Natural killer cell (primary cell): ENCODE measurements around the gene CBR4. TPM values are rescaled to one million over a fixed set of nuclear protein-coding genes. Genes with fewer than 3 reads are reported as not detected.

Source experiments
- ATAC-seq, 3 donors: fragments of 150-1000 bp in 2 of 3; fragments of 200-7000 bp in 1 of 3; cut with Tn5 transposase; 1 replicate in 1 of 3; 2 replicates in 2 of 3; pipeline ENCODE4 v1.10.0; 2021; ENCODE audit warnings: mild to moderate bottlenecking in 2 of 3, moderate library complexity in 2 of 3
- DNase-seq, 2 donors: peaks; one replicate each; pipeline versions ENCODE4 v3.0.0 to v3.0.0-alpha.2; 2013 to 2021; ENCODE audit warnings: mixed read lengths in 1 of 2
- H3K27ac ChIP-seq: one replicate; pipeline ENCODE4 v1.5.1; 2013; ENCODE audit warnings: mild to moderate bottlenecking, low read length
- H3K27me3 ChIP-seq: one replicate; pipeline ENCODE4 v1.6.1; 2013; ENCODE audit warnings: low read length; ENCODE audit not compliant: control insufficient read depth, insufficient read depth
- H3K36me3 ChIP-seq: one replicate; pipeline ENCODE4 v1.6.1; 2013; ENCODE audit warnings: low read length; ENCODE audit not compliant: control insufficient read depth, insufficient read depth
- H3K4me1 ChIP-seq: one replicate; pipeline ENCODE4 v1.6.1; 2013; ENCODE audit warnings: low read length; ENCODE audit not compliant: control insufficient read depth, insufficient read depth
- H3K4me3 ChIP-seq: one replicate; pipeline ENCODE4 v1.5.1; 2013; ENCODE audit warnings: low read length
- H3K9me3 ChIP-seq: one replicate; pipeline ENCODE4 v1.6.1; 2013; ENCODE audit warnings: low read length; ENCODE audit not compliant: control insufficient read depth, insufficient read depth
- H3K27ac Mint-ChIP-seq, 2 donors: one replicate each; pipeline ENCODE4 v1.8.0; 2022; ENCODE audit warnings: mild to moderate bottlenecking in 2 of 2, mixed read lengths in 2 of 2, moderate library complexity in 1 of 2
- H3K27me3 Mint-ChIP-seq, 2 donors: one replicate each; pipeline ENCODE4 v1.8.0; 2022; ENCODE audit warnings: low read depth in 2 of 2, mixed read lengths in 2 of 2
- H3K36me3 Mint-ChIP-seq: one replicate; pipeline ENCODE4 v1.8.0; 2022; ENCODE audit warnings: mixed read lengths
- H3K4me1 Mint-ChIP-seq, 2 donors: one replicate each; pipeline ENCODE4 v1.8.0; 2022; ENCODE audit warnings: mixed read lengths in 2 of 2
- H3K4me3 Mint-ChIP-seq: one replicate; pipeline ENCODE4 v1.8.0; 2022; ENCODE audit warnings: mild to moderate bottlenecking, moderate library complexity, mixed read lengths
- H3K9me3 Mint-ChIP-seq, 2 donors: one replicate each; pipeline ENCODE4 v1.8.0; 2022; ENCODE audit warnings: mixed read lengths in 2 of 2
- WGBS: methylation state at CpG from one replicate; pipeline ENCODE4 v1.1.7; 2013; ENCODE audit warnings: missing lambda C conversion rate; ENCODE audit not compliant: insufficient coverage; 5-methylcytosine and 5-hydroxymethylcytosine counted together
- intact Hi-C: fragments of 100-400 bp; cut with micrococcal nuclease; formaldehyde crosslinking; loops from one replicate; pipeline ENCODE4 v1.14.2; 2022
- total RNA-seq, 4 donors: library from RNA; stranded (reverse); fragments of 120-200 nt in 1 of 4; gene quantifications; one replicate each; pipeline versions ENCODE4 v1.2.3 to v1.2.4, GENCODE V29; 2013 to 2022
- TF ChIP-seq, protein P1 (sequence below): fragments of 200-600 bp; IDR thresholded peaks from one replicate; pipeline ENCODE4 v1.8.0; 2022; ENCODE audit warnings: antibody characterized with exemption

Gene CBR4
- total RNA-seq, 3 donors from 2014 or later (not counting 1 experiment from before 2014, with no cell fraction given), result 17.2 to 28.1 (median 20.3) TPM

DNA sequence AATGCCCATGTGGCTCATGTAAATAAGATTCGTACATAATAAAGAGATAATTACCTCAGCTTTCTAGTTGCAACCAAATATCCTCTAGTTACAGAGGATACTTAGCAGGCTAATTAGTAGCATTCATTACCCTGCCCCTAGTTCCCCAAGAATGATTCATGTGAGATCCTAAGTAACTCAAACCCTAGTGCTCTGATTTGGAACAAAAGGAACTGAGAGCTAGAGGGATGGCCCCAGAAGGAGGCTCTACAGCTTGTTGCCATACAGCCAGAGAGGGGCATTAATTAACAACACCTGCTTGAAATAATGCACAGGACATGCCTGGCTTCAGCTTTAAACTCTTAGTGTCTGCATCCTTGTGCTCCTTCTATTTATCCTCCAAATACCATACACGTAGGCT, 32.6 kb upstream of the CBR4 start:
- no peaks in the 10 kb centered on the region for H3K36me3 ChIP-seq
- no peak overlapping the region for H3K4me3 Mint-ChIP-seq
- ATAC-seq, result no peak
- no peaks in the 10 kb centered on the region for H3K4me1 Mint-ChIP-seq
- no peaks in the 10 kb centered on the region for H3K9me3 Mint-ChIP-seq
- no peaks in the 10 kb centered on the region for H3K27me3 ChIP-seq
- H3K4me1 ChIP-seq, result no peaks in the 10 kb centered on the region
- H3K27me3 Mint-ChIP-seq, result no peaks in the 10 kb centered on the region
- no peak for DNase-seq
- TF ChIP-seq, protein P1, sequence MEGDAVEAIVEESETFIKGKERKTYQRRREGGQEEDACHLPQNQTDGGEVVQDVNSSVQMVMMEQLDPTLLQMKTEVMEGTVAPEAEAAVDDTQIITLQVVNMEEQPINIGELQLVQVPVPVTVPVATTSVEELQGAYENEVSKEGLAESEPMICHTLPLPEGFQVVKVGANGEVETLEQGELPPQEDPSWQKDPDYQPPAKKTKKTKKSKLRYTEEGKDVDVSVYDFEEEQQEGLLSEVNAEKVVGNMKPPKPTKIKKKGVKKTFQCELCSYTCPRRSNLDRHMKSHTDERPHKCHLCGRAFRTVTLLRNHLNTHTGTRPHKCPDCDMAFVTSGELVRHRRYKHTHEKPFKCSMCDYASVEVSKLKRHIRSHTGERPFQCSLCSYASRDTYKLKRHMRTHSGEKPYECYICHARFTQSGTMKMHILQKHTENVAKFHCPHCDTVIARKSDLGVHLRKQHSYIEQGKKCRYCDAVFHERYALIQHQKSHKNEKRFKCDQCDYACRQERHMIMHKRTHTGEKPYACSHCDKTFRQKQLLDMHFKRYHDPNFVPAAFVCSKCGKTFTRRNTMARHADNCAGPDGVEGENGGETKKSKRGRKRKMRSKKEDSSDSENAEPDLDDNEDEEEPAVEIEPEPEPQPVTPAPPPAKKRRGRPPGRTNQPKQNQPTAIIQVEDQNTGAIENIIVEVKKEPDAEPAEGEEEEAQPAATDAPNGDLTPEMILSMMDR, result no peak
- no peaks in the 10 kb centered on the region for H3K36me3 Mint-ChIP-seq
- H3K9me3 ChIP-seq, result no peaks in the 10 kb centered on the region
- H3K4me3 ChIP-seq, result no peak overlapping the region
- H3K27ac Mint-ChIP-seq, result no peak overlapping the region
- intact Hi-C loops, result no loop called here
- 92% methylated on average over 2 of the region's 2 CpGs for WGBS
- H3K27ac ChIP-seq, result no peak overlapping the region

DNA sequence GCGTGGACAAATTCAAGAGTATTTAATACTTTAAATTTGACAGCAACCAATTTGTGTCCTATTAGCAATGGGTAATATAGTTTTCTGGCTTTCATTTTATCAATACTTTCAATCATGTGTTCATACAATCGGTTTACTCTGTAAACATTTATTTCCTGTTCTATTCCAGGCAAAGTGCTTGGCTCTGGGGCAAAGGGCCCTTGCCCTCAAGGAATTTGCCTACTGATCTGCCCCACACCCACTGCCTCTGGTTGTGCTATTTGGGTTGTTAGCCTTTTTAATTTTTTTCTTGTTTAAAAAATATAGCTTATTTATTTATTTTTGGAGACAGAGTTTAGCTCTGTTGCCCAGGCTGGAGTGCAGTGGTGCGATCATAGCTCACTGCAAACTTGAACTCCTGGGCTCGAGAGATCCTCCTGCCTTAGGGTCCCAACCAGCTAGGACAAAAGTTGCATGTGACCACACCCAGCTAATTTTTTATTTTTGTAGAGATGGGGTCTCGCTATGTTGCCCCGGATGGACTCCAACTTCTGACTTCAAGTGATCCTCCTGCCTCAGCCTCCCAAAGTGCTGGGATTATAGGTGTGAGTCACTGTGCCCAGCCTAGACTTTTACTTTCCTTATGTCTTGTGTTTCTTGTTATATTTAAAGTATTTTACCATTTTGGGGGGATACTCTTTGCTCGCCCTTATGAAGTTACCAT, 30.7 kb upstream of the CBR4 start:
- Histone ChIP-seq H3K27ac (no peak overlapping the region), H3K27me3 (no peaks in the 10 kb centered on the region), H3K9me3 (no peaks in the 10 kb centered on the region), H3K4me1 (no peaks in the 10 kb centered on the region), H3K4me3 (no peak overlapping the region), H3K36me3 (no peaks in the 10 kb centered on the region)
- Mint-ChIP-seq H3K9me3 (no peaks in the 10 kb centered on the region), H3K36me3 (no peaks in the 10 kb centered on the region), H3K27ac (no peak overlapping the region), H3K4me3 (no peak overlapping the region), H3K4me1 (peaks cover 0 to 12% of the 10 kb centered on the region in 2 donors), H3K27me3 (no peaks in the 10 kb centered on the region)
- TF ChIP-seq, protein P1, result no peak
- ATAC-seq (no peak), DNase-seq (no peak)
- intact Hi-C loops, result no loop called here
- 88% methylated on average over 7 of the region's 7 CpGs for WGBS

DNA sequence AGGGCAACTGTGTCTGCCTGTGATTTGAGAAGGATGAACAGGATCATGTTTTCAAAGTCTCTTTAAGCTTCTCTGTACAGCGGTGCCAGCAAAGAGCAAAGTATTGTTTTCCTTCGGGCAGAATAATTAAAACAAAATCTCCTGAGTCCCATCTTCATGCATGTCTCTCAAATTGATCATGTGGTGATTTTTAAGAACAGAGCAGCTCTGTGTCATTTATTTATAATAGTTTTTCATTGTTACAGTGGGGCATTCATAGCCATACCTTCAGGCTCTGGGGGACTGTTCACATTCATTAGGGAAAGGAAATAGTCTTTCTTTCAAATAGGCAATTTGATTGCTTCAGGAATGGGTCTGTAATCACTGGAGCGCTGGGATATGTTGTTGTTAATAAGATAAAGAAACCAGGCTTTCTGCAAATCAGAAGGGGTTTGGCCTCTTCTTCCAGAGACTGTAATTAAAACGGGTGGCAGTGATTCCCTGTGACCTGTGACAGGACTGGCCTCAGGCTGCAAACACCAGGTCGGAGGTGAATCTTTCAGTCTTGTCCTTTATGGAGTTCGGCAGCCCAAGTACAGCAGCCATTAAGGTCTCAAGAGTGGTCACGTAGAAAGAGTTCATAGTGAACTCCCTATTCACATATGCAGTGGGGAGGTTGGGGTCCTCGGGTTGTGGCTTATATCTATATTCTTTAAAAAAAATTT, 29.3 kb upstream of the CBR4 start:
- DNase-seq, result no peak
- ATAC-seq, result no peak
- no peak overlapping the region for H3K4me3 Mint-ChIP-seq

More for the DNA sequence above, 29.3 kb upstream of the CBR4 start:
- H3K27me3 Mint-ChIP-seq, result no peaks in the 10 kb centered on the region
- Histone ChIP-seq H3K36me3 (no peaks in the 10 kb centered on the region), H3K9me3 (no peaks in the 10 kb centered on the region), H3K27me3 (no peaks in the 10 kb centered on the region), H3K27ac (no peak overlapping the region), H3K4me3 (no peak overlapping the region), H3K4me1 (no peaks in the 10 kb centered on the region)
- H3K36me3 Mint-ChIP-seq, result no peaks in the 10 kb centered on the region
- TF ChIP-seq, protein P1, result no peak
- no peak overlapping the region for H3K27ac Mint-ChIP-seq
- intact Hi-C loops, result no loop called here
- H3K9me3 Mint-ChIP-seq, result no peaks in the 10 kb centered on the region
- peaks cover 0 to 12% of the 10 kb centered on the region in 2 donors for H3K4me1 Mint-ChIP-seq
- WGBS, result 85% methylated on average over 5 of the region's 8 CpGs
